ENCODE measurements around the gene TRAPPC8.
"Not testable (repeated sequence)": the region's sequence is repeated elsewhere in the genome, so short reads cannot be mapped to it uniquely, and the experiment has no call there.

TRAPPC8 gene

DNA sequence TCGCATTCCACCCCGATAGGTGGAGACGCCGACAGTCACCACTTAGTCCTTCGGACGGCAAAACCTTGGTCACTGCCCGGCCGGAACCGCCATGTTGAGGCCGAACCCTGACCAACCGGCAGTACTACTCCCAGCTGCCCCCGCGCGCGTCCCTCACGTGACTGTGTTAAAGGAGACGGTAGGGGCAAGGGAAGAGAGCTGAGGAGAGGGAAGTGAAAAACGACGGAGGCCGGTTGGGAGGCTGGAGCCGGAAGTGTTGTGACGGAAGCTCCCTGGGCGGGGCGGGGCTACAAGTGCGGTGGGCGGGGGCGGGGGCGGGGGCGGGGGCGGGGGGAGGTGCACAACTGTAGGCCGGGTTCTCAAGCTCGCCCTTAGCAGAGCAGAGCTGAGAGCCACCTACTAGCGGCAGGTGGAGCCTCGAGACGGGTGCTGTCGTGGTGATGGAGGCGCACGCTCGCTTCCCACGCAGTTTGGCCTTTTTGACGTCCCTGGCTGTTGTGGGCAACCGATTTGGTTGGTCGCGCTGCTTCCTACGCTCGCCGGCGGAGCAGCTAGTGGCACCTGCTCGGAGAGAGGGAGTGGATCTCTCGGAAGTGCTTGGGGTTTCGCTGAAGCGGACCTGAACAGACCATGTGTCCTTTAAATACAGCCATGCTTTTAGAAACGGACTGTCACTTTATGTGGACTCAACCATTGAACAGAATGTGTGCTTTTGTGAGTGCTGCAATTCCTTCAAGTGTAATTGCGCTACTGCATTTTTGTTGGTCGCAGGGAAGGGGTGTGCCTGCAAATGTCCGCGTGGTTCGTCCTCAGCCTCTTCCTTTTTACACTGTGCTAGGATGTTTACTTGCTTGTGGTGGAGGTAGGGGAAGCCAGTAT is at the start of gene TRAPPC8:
Gene TRAPPC8 (minus strand): TSS at position 130 of the 879 bp plus-strand sequence. CDS start 364 bp downstream, outside the sequence.
- DNase-seq (ENCODE audit: low read depth): peak; percentile 92

- no peak for DNase-seq (ENCODE audit: low read depth)
Measured at GRCh38 chr18:31990823-31991222, 47.9 kb upstream of the TRAPPC8 start.

DNA sequence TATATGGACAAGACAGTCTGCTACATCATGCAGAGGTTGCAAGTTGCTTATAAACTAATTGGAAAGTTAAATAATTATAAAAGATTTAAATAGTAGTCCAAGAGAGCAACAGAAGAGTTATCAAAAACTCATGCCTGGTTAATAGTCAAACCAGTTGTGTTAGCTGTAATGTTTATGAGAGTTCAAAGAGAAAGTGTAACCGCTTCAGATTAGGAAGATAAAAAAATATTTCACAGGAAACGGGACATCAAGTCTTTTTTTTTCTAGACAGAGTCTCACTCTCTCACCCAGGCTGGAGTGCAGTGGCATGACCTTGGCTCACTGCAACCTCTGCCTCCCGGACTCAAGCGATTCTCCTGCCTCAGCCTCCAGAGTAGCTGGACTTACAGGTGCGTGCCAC is 41.0 kb upstream of the TRAPPC8 start:
- no peak for DNase-seq (ENCODE audit: low read depth)

GRCh38 chr18:31983020-31983419 is 40.1 kb upstream of the TRAPPC8 start:
- no peak for DNase-seq (ENCODE audit: low read depth)

GRCh38 chr18:31980863-31981262 is 37.9 kb upstream of the TRAPPC8 start:
- DNase-seq (ENCODE audit: low read depth): no peak

DNA sequence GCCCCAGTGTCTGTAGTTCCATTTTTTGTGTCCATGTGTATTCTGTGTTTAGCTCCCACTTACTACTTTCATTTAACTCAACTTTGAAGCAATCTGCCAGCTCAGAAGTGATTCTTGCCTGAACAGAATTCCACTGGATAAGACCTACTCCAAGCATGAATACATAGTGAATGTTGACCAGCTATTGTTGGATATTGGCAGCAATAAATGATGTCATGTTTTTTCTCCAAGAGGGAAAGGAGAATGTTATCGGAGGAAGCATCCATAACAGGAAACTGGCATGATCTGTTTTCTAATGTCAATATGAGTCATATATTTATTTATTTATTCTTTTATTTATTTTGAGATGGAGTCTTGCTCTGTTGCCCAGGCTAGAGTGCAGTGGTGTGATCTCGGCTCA is 36.8 kb upstream of the TRAPPC8 start:
- DNase-seq (ENCODE audit: low read depth): no peak

GRCh38 chr18:31978616-31979015 is 35.7 kb upstream of the TRAPPC8 start:
- DNase-seq (ENCODE audit: low read depth): no peak

- no peak for DNase-seq (ENCODE audit: low read depth)
Measured at GRCh38 chr18:31977270-31977872, 34.4 kb upstream of the TRAPPC8 start.

- no peak for DNase-seq (ENCODE audit: low read depth)
Measured at GRCh38 chr18:31976242-31976641, 33.3 kb upstream of the TRAPPC8 start.

- DNase-seq (ENCODE audit: low read depth): no peak
Measured at GRCh38 chr18:31973929-31974546, 31.1 kb upstream of the TRAPPC8 start.

- no peak for DNase-seq (ENCODE audit: low read depth)
Measured at GRCh38 chr18:31970617-31971016, 27.7 kb upstream of the TRAPPC8 start.

- no peak for DNase-seq (ENCODE audit: low read depth)
Measured at GRCh38 chr18:31965316-31965970, 22.5 kb upstream of the TRAPPC8 start.

GRCh38 chr18:31957728-31958127 is 14.8 kb upstream of the TRAPPC8 start:
- no peak for DNase-seq (ENCODE audit: low read depth)

- DNase-seq (ENCODE audit: low read depth): no peak
Measured at GRCh38 chr18:31954349-31954748, 11.4 kb upstream of the TRAPPC8 start.

- DNase-seq (ENCODE audit: low read depth): not testable (repeated sequence)
Measured at GRCh38 chr18:31953699-31954098, 10.8 kb upstream of the TRAPPC8 start.

DNA sequence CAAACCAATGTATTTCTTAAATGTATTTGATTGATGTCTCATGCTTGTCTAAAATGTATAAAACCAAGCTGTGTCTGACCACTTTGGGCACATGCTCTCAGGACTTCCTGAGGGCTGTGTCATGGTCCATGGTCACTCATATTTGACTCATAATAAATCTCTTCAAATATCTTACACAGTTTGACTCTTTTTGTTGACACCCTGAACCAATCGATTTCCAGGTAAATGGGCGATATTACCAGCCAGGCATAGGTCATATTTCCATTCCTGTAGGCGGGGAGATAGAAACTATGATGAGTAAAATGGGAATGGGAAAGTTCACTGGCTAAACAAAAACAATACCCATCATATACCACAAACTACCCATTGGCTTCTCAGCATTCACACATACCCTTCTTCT is 9.3 kb upstream of the TRAPPC8 start:
- DNase-seq (ENCODE audit: low read depth): no peak

- DNase-seq (ENCODE audit: low read depth): no peak
Measured at GRCh38 chr18:31950583-31950982, 7.7 kb upstream of the TRAPPC8 start.

- not testable (repeated sequence) for DNase-seq (ENCODE audit: low read depth)
Measured at GRCh38 chr18:31948349-31948748, 5.4 kb upstream of the TRAPPC8 start.

GRCh38 chr18:31946305-31947046 is 3.5 kb upstream of the TRAPPC8 start:
- DNase-seq (ENCODE audit: low read depth): no peak

GRCh38 chr18:31943878-31944816 is 1.2 kb upstream of the TRAPPC8 start:
- no peak for DNase-seq (ENCODE audit: low read depth)
